PFSK-1 (cell line): Measurements from ENCODE around the gene ATP8B2.

Experiments
- FOXP2 ChIP-seq: optimal IDR thresholded peaks from 2 replicates; pipeline ENCODE3; 2011; ENCODE audit warnings: borderline replicate concordance, control low read depth, inconsistent platforms; ENCODE audit not compliant: insufficient read depth; ENCODE audit errors: extremely low read length, extremely low read depth
- POLR2AphosphoS5 ChIP-seq: IDR thresholded peaks from 2 replicates; pipeline ENCODE4 v1.6.1; 2012; ENCODE audit warnings: low read depth, mild to moderate bottlenecking, control low read depth, low read length, moderate library complexity
- REST ChIP-seq, 2 experiments: IDR thresholded peaks; 2 replicates each; pipeline versions ENCODE4 v1.6.1 to v1.8.0; 2011 to 2012; ENCODE audit warnings: low read depth in 2 of 2, low read length in 2 of 2, control low read depth in 1 of 2, inconsistent platforms in 1 of 2, mild to moderate bottlenecking in 1 of 2, moderate library complexity in 1 of 2; ENCODE audit not compliant: insufficient read depth in 1 of 2
- SIN3A ChIP-seq: IDR thresholded peaks from 2 replicates; pipeline ENCODE4 v1.6.1; 2012; ENCODE audit warnings: mild to moderate bottlenecking, low read length, moderate library complexity, borderline replicate concordance; ENCODE audit not compliant: insufficient read depth
- TAF1 ChIP-seq: IDR thresholded peaks from 2 replicates; pipeline ENCODE4 v1.6.1; 2012; ENCODE audit warnings: low read length, control low read depth, borderline replicate concordance; ENCODE audit not compliant: insufficient read depth

ATP8B2 gene

GRCh38 chr1:154337253-154337894, 12.0 kb downstream of the ATP8B2 start:
- TF ChIP-seq SIN3A, result no peak
- no peak for TF ChIP-seq POLR2AphosphoS5
- no peak for TF ChIP-seq FOXP2
- TF ChIP-seq TAF1, result no peak
- no peak for TF ChIP-seq REST (IDR thresholded peaks at IDR 0.05; ENCODE audit: insufficient read depth in 1 of 2, low read depth in 2 of 2, low read length in 2 of 2)

GRCh38 chr1:154338875-154339274, 13.6 kb downstream of the ATP8B2 start:
- no peak for TF ChIP-seq FOXP2

GRCh38 chr1:154342132-154342531, 16.8 kb downstream of the ATP8B2 start:
- no peak for TF ChIP-seq POLR2AphosphoS5
- no peak for TF ChIP-seq REST (IDR thresholded peaks at IDR 0.05; ENCODE audit: insufficient read depth in 1 of 2, low read depth in 2 of 2, low read length in 2 of 2)
- TF ChIP-seq FOXP2, result no peak
- TF ChIP-seq SIN3A, result no peak
- TF ChIP-seq TAF1, result no peak

GRCh38 chr1:154342836-154343472, 17.6 kb downstream of the ATP8B2 start:
- no peak for TF ChIP-seq FOXP2

- TF ChIP-seq TAF1 (no peak), SIN3A (no peak), REST (IDR thresholded peaks at IDR 0.05; ENCODE audit: insufficient read depth in 1 of 2, low read depth in 2 of 2, low read length in 2 of 2) (no peak), POLR2AphosphoS5 (no peak), FOXP2 (no peak)
These were observed 19.9 kb downstream of the ATP8B2 start for GRCh38 chr1:154344977-154345837.

GRCh38 chr1:154346276-154346917, 21.1 kb downstream of the ATP8B2 start:
- TF ChIP-seq POLR2AphosphoS5 (no peak), REST (IDR thresholded peaks at IDR 0.05; ENCODE audit: insufficient read depth in 1 of 2, low read depth in 2 of 2, low read length in 2 of 2) (no peak)
